ENCODE data around the gene BBLN.
A peak's percentile ranks its signal among the peaks of the same experiment; 100 is the strongest.
"Not testable (repeated sequence)": the region's sequence is repeated elsewhere in the genome, so short reads cannot be mapped to it uniquely, and the experiment has no call there.

The BBLN gene

GRCh38 chr9:128159784-128160602, at the start of gene BBLN:
BBLN (plus strand) TSS chr9:128160265; CDS start chr9:128160408, 143 bp downstream.
- Histone ChIP-seq H3K4me1 (ENCODE audit: control insufficient read depth, insufficient read depth, low read length) (peaks cover 12% of the 10 kb centered on the region), H3K27me3 (ENCODE audit: control insufficient read depth, insufficient read depth, low read length) (no peaks in the 10 kb centered on the region), H3K27ac (ENCODE audit: low read depth, low read length) (peak within 1 kb of the TSS; percentile 84), H3K9ac (ENCODE audit: low read depth, low read length) (peak within 1 kb of the TSS; percentile 90), H3K9me3 (ENCODE audit: control insufficient read depth, insufficient read depth, low read length) (no peaks in the 10 kb centered on the region), H3K36me3 (ENCODE audit: control insufficient read depth, insufficient read depth, low read length) (peaks cover 30% of the 10 kb centered on the region), H3K4me3 (ENCODE audit: low read depth, low read length) (peak within 1 kb of the TSS; percentile 94)

- H3K4me3 ChIP-seq (ENCODE audit: low read depth, low read length); H3K9ac ChIP-seq (ENCODE audit: low read depth, low read length); H3K4me1 ChIP-seq (ENCODE audit: control insufficient read depth, insufficient read depth, low read length); H3K9me3 ChIP-seq (ENCODE audit: control insufficient read depth, insufficient read depth, low read length); H3K27ac ChIP-seq (ENCODE audit: low read depth, low read length); H3K27me3 ChIP-seq (ENCODE audit: control insufficient read depth, insufficient read depth, low read length): not testable (repeated sequence)
- peaks cover 32% of the 10 kb centered on the region for H3K36me3 ChIP-seq (ENCODE audit: control insufficient read depth, insufficient read depth, low read length)
These were observed 48.3 kb upstream of the BBLN start for GRCh38 chr9:128111726-128112125.

- no peaks in the 10 kb centered on the region for H3K9me3 ChIP-seq (ENCODE audit: control insufficient read depth, insufficient read depth, low read length)
- H3K27ac ChIP-seq (ENCODE audit: low read depth, low read length), result no peak overlapping the region
- H3K27me3 ChIP-seq (ENCODE audit: control insufficient read depth, insufficient read depth, low read length), result no peaks in the 10 kb centered on the region
- H3K4me3 ChIP-seq (ENCODE audit: low read depth, low read length), result no peak overlapping the region
- H3K4me1 ChIP-seq (ENCODE audit: control insufficient read depth, insufficient read depth, low read length), result no peaks in the 10 kb centered on the region
- H3K36me3 ChIP-seq (ENCODE audit: control insufficient read depth, insufficient read depth, low read length), result peaks cover 12% of the 10 kb centered on the region
- H3K9ac ChIP-seq (ENCODE audit: low read depth, low read length), result no peak overlapping the region
These were observed 46.3 kb upstream of the BBLN start for GRCh38 chr9:128113526-128114325.

- H3K9ac ChIP-seq (ENCODE audit: low read depth, low read length), result no peak overlapping the region
- no peaks in the 10 kb centered on the region for H3K4me1 ChIP-seq (ENCODE audit: control insufficient read depth, insufficient read depth, low read length)
- no peaks in the 10 kb centered on the region for H3K9me3 ChIP-seq (ENCODE audit: control insufficient read depth, insufficient read depth, low read length)
- no peaks in the 10 kb centered on the region for H3K27me3 ChIP-seq (ENCODE audit: control insufficient read depth, insufficient read depth, low read length)
- H3K27ac ChIP-seq (ENCODE audit: low read depth, low read length), result no peak overlapping the region
- H3K4me3 ChIP-seq (ENCODE audit: low read depth, low read length), result no peak overlapping the region
- peaks cover 12% of the 10 kb centered on the region for H3K36me3 ChIP-seq (ENCODE audit: control insufficient read depth, insufficient read depth, low read length)
These were observed 45.5 kb upstream of the BBLN start for GRCh38 chr9:128114326-128115186.

GRCh38 chr9:128115187-128116103, 44.6 kb upstream of the BBLN start:
- H3K9ac ChIP-seq (ENCODE audit: low read depth, low read length), result no peak overlapping the region
- no peaks in the 10 kb centered on the region for H3K9me3 ChIP-seq (ENCODE audit: control insufficient read depth, insufficient read depth, low read length)
- H3K27ac ChIP-seq (ENCODE audit: low read depth, low read length), result no peak overlapping the region
- no peak overlapping the region for H3K4me3 ChIP-seq (ENCODE audit: low read depth, low read length)
- peaks cover 16% of the 10 kb centered on the region for H3K36me3 ChIP-seq (ENCODE audit: control insufficient read depth, insufficient read depth, low read length)
- no peaks in the 10 kb centered on the region for H3K27me3 ChIP-seq (ENCODE audit: control insufficient read depth, insufficient read depth, low read length)
- H3K4me1 ChIP-seq (ENCODE audit: control insufficient read depth, insufficient read depth, low read length), result no peaks in the 10 kb centered on the region

GRCh38 chr9:128116104-128117083, 43.7 kb upstream of the BBLN start:
- Histone ChIP-seq H3K27me3 (ENCODE audit: control insufficient read depth, insufficient read depth, low read length) (no peaks in the 10 kb centered on the region), H3K4me1 (ENCODE audit: control insufficient read depth, insufficient read depth, low read length) (no peaks in the 10 kb centered on the region), H3K9me3 (ENCODE audit: control insufficient read depth, insufficient read depth, low read length) (no peaks in the 10 kb centered on the region), H3K4me3 (ENCODE audit: low read depth, low read length) (no peak overlapping the region), H3K27ac (ENCODE audit: low read depth, low read length) (no peak overlapping the region), H3K9ac (ENCODE audit: low read depth, low read length) (no peak overlapping the region), H3K36me3 (ENCODE audit: control insufficient read depth, insufficient read depth, low read length) (peaks cover 25% of the 10 kb centered on the region)

GRCh38 chr9:128117613-128118471, 42.2 kb upstream of the BBLN start:
- peak overlapping the region; percentile 15 for H3K27ac ChIP-seq (ENCODE audit: low read depth, low read length)

GRCh38 chr9:128118472-128118857, 41.6 kb upstream of the BBLN start:
- H3K36me3 ChIP-seq (ENCODE audit: control insufficient read depth, insufficient read depth, low read length), result peaks cover 41% of the 10 kb centered on the region
- no peak overlapping the region for H3K27ac ChIP-seq (ENCODE audit: low read depth, low read length)
- H3K9ac ChIP-seq (ENCODE audit: low read depth, low read length), result no peak overlapping the region

More at GRCh38 chr9:128117613-128118471, 42.2 kb upstream of the BBLN start:
- Histone ChIP-seq H3K9ac (ENCODE audit: low read depth, low read length) (no peak overlapping the region), H3K4me3 (ENCODE audit: low read depth, low read length) (peak overlapping the region; percentile 3; the same call in 1 of the 2 replicates), H3K36me3 (ENCODE audit: control insufficient read depth, insufficient read depth, low read length) (peaks cover 39% of the 10 kb centered on the region), H3K9me3 (ENCODE audit: control insufficient read depth, insufficient read depth, low read length) (no peaks in the 10 kb centered on the region), H3K4me1 (ENCODE audit: control insufficient read depth, insufficient read depth, low read length) (no peaks in the 10 kb centered on the region), H3K27me3 (ENCODE audit: control insufficient read depth, insufficient read depth, low read length) (no peaks in the 10 kb centered on the region)

More at GRCh38 chr9:128118472-128118857, 41.6 kb upstream of the BBLN start:
- H3K27me3 ChIP-seq (ENCODE audit: control insufficient read depth, insufficient read depth, low read length), result no peaks in the 10 kb centered on the region
- H3K4me3 ChIP-seq (ENCODE audit: low read depth, low read length), result no peak overlapping the region
- no peaks in the 10 kb centered on the region for H3K4me1 ChIP-seq (ENCODE audit: control insufficient read depth, insufficient read depth, low read length)
- H3K9me3 ChIP-seq (ENCODE audit: control insufficient read depth, insufficient read depth, low read length), result no peaks in the 10 kb centered on the region
